ENCODE results near the gene RIPOR3. TPM values are rescaled to one million over a fixed set of nuclear protein-coding genes. Genes with fewer than 3 reads are reported as not detected.
A peak's percentile ranks its signal among the peaks of the same experiment; 100 is the strongest.

RIPOR3 gene
- total RNA-seq, 1 experiment from 2014 or later, result 0.46 TPM

DNA sequence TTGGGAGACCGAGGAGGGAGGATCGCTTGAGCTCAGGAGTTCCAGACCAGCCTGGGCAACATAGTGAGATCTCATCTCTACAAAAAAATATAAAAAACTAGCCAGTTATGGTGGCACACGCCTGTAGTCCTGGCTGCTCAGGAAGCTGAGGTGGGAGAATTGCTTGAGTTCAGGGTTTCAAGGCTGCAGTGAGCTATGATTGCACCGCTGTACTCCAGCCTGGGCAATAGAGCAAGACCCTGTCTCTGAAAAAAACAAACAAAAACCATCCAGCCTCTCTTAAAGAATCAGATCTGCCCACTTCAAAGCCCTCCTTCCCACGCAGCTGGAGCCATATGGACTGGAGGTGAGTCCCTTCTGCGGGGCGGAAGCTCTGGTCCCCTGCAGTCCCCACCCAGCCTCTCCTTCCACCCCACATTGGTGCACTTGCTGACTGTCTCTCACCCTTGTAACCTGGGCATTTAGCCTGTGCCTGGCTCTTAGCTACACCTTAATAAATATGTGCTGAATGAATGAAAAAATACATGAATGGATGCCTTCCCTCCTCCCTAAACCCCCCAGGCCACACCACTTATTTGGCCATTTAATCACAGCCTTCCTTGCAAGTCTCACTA, 32.9 kb upstream of the RIPOR3 start:
- no peak overlapping the region for H2BK5ac ChIP-seq (ENCODE audit: insufficient read length, low read length)
- no peak overlapping the region for H2BK12ac ChIP-seq (ENCODE audit: insufficient read length, low read depth, low read length)
- no peak overlapping the region for H3K56ac ChIP-seq (ENCODE audit: insufficient read length, low read depth, low read length)
- H3K14ac ChIP-seq (ENCODE audit: insufficient read depth, low read length), result no peak overlapping the region
- no peak overlapping the region for H4K91ac ChIP-seq (ENCODE audit: insufficient read length, low read depth, low read length)
- H3K9me3 ChIP-seq (ENCODE audit: control insufficient read depth, low read depth, low read length), result no peaks in the 10 kb centered on the region
- no peak overlapping the region for H3K4me2 ChIP-seq (ENCODE audit: insufficient read depth, insufficient read length, low read length)
- DNase-seq, result no peak
- H3K27me3 ChIP-seq (ENCODE audit: insufficient read depth, low read length), result no peaks in the 10 kb centered on the region
- H2BK120ac ChIP-seq (ENCODE audit: low read depth, low read length, poor library complexity, severe bottlenecking), result no peak overlapping the region
- Mint-ChIP-seq H3K9me3 (no peaks in the 10 kb centered on the region), H3K4me3 (no peak overlapping the region), H3K27me3 (ENCODE audit: low read depth) (no peaks in the 10 kb centered on the region), H3K27ac (no peak overlapping the region; a peak in 2 of 7 replicates), H3K36me3 (ENCODE audit: insufficient read depth in 1 of 3, low read depth in 3 of 3) (no peaks in the 10 kb centered on the region), H3K4me1 (peaks cover 3 to 4% of the 10 kb centered on the region in 2 experiments; a peak in 3 of 4 replicates)
- no peak overlapping the region for H3K18ac ChIP-seq (ENCODE audit: insufficient read length, low read depth, low read length)
- no peaks in the 10 kb centered on the region for H3K79me1 ChIP-seq (ENCODE audit: insufficient read depth, low read depth, low read length, poor library complexity, severe bottlenecking)
- H3K27ac ChIP-seq (ENCODE audit: insufficient read length, low read depth, low read length), result no peak overlapping the region
- no CpG with 5 or more reads among the region's 7 CpGs for WGBS (ENCODE audit: extremely low coverage, insufficient read length, low lambda C conversion rate)
- no peak overlapping the region for H2AK5ac ChIP-seq (ENCODE audit: insufficient read length, low read length)
- H3T11ph ChIP-seq (ENCODE audit: low read length), result no peak overlapping the region
- no peaks in the 10 kb centered on the region for H4K20me1 ChIP-seq (ENCODE audit: control insufficient read depth, insufficient read depth, insufficient read length)
- no peak overlapping the region for H2AFZ ChIP-seq (ENCODE audit: low read length)
- no peak overlapping the region for H4K8ac ChIP-seq (replicated peaks; ENCODE audit: insufficient read length, low read depth, low read length)
- H2BK15ac ChIP-seq (ENCODE audit: low read depth, low read length), result no peak overlapping the region
- no peak overlapping the region for H3K9ac ChIP-seq (ENCODE audit: extremely low read depth, insufficient read length, low read length)
- no peak overlapping the region for H3K4ac ChIP-seq (ENCODE audit: low read depth, low read length)
- peak overlapping the region; percentile 12 for H4K5ac ChIP-seq (ENCODE audit: insufficient read length, low read depth, low read length)
- H3K4me1 ChIP-seq (ENCODE audit: insufficient read depth, low read length), result no peaks in the 10 kb centered on the region; the same call in 1 of the 2 replicates
- H2BK20ac ChIP-seq (ENCODE audit: low read depth, low read length, poor library complexity, severe bottlenecking), result no peak overlapping the region
- TF ChIP-seq, protein P1, sequence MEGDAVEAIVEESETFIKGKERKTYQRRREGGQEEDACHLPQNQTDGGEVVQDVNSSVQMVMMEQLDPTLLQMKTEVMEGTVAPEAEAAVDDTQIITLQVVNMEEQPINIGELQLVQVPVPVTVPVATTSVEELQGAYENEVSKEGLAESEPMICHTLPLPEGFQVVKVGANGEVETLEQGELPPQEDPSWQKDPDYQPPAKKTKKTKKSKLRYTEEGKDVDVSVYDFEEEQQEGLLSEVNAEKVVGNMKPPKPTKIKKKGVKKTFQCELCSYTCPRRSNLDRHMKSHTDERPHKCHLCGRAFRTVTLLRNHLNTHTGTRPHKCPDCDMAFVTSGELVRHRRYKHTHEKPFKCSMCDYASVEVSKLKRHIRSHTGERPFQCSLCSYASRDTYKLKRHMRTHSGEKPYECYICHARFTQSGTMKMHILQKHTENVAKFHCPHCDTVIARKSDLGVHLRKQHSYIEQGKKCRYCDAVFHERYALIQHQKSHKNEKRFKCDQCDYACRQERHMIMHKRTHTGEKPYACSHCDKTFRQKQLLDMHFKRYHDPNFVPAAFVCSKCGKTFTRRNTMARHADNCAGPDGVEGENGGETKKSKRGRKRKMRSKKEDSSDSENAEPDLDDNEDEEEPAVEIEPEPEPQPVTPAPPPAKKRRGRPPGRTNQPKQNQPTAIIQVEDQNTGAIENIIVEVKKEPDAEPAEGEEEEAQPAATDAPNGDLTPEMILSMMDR (conservative IDR thresholded peaks at IDR 0.05), result no peak
- no peaks in the 10 kb centered on the region for H3K23me2 ChIP-seq (ENCODE audit: insufficient read length, low read depth, low read length, poor library complexity, severe bottlenecking)
- H3K23ac ChIP-seq (ENCODE audit: insufficient read length, low read depth, low read length), result no peak overlapping the region
- H3K79me2 ChIP-seq (ENCODE audit: insufficient read depth, low read length), result no peaks in the 10 kb centered on the region
